Jurkat, Clone E6-1 (cell line): ENCODE measurements around the gene GINS3. TPM values are rescaled to one million over a fixed set of nuclear protein-coding genes. Genes with fewer than 3 reads are reported as not detected.
A peak's percentile ranks its signal among the peaks of the same experiment; 100 is the strongest.

Experiments used
- DNase-seq: peaks from one replicate; pipeline ENCODE4 v3.0.0-alpha.2; 2011; ENCODE audit warnings: low read depth, low spot score
- H3K4me3 ChIP-seq: 2 replicates; pipeline ENCODE4 v1.5.1; 2011; ENCODE audit warnings: mild to moderate bottlenecking, low read length, control low read depth, moderate library complexity
- polyA plus RNA-seq: library from polyadenylated mRNA; unstranded; fragments of >200 nt; gene quantifications from one replicate; pipeline ENCODE4 v1.2.1, GENCODE V29; 2012; ENCODE audit warnings: missing spikeins; ENCODE audit not compliant: insufficient read length, insufficient read depth

The GINS3 gene
- polyA plus RNA-seq = 28.2 TPM

GRCh38 chr16:58392215-58393137 is at the start of gene GINS3:
Gene GINS3 (plus strand): TSS chr16:58392471. CDS start chr16:58392602, 131 bp downstream.
- peak; percentile 95 for DNase-seq
- peak within 1 kb of the TSS; percentile 78 for H3K4me3 ChIP-seq

- no peak for DNase-seq
- no peak overlapping the region for H3K4me3 ChIP-seq
Measured at GRCh38 chr16:58343562-58343961, 48.7 kb upstream of the GINS3 start.

- H3K4me3 ChIP-seq = no peak overlapping the region
- DNase-seq = no peak
Measured at GRCh38 chr16:58345574-58346354, 46.5 kb upstream of the GINS3 start.

- no peak overlapping the region for H3K4me3 ChIP-seq
- no peak for DNase-seq
Measured at GRCh38 chr16:58346831-58347371, 45.4 kb upstream of the GINS3 start.

- no peak overlapping the region for H3K4me3 ChIP-seq
- DNase-seq = no peak
Measured at GRCh38 chr16:58348986-58349385, 43.3 kb upstream of the GINS3 start.

- no peak overlapping the region for H3K4me3 ChIP-seq
- DNase-seq = no peak
Measured at GRCh38 chr16:58352690-58353089, 39.6 kb upstream of the GINS3 start.

GRCh38 chr16:58360041-58360634 is 32.1 kb upstream of the GINS3 start:
- DNase-seq = no peak
- no peak overlapping the region for H3K4me3 ChIP-seq

GRCh38 chr16:58361726-58362125 is 30.5 kb upstream of the GINS3 start:
- DNase-seq = no peak
- no peak overlapping the region for H3K4me3 ChIP-seq

GRCh38 chr16:58363746-58364393 is 28.4 kb upstream of the GINS3 start:
- no peak for DNase-seq
- no peak overlapping the region for H3K4me3 ChIP-seq

GRCh38 chr16:58365623-58366022 is 26.6 kb upstream of the GINS3 start:
- H3K4me3 ChIP-seq = no peak overlapping the region
- no peak for DNase-seq

- DNase-seq = no peak
- no peak overlapping the region for H3K4me3 ChIP-seq
Measured at GRCh38 chr16:58366247-58367031, 25.8 kb upstream of the GINS3 start.

GRCh38 chr16:58367252-58367651 is 25.0 kb upstream of the GINS3 start:
- no peak overlapping the region for H3K4me3 ChIP-seq
- no peak for DNase-seq

- no peak overlapping the region for H3K4me3 ChIP-seq
- DNase-seq = no peak
Measured at GRCh38 chr16:58371841-58372240, 20.4 kb upstream of the GINS3 start.

GRCh38 chr16:58375386-58375785 is 16.9 kb upstream of the GINS3 start:
- no peak overlapping the region for H3K4me3 ChIP-seq
- DNase-seq = no peak

GRCh38 chr16:58377932-58378331 is 14.3 kb upstream of the GINS3 start:
- no peak for DNase-seq
- H3K4me3 ChIP-seq = no peak overlapping the region

- DNase-seq = no peak
- H3K4me3 ChIP-seq = no peak overlapping the region
Measured at GRCh38 chr16:58378401-58378800, 13.9 kb upstream of the GINS3 start.

- H3K4me3 ChIP-seq = no peak overlapping the region
- DNase-seq = no peak
Measured at GRCh38 chr16:58379736-58380135, 12.5 kb upstream of the GINS3 start.

GRCh38 chr16:58381661-58382060 is 10.6 kb upstream of the GINS3 start:
- H3K4me3 ChIP-seq = no peak overlapping the region
- no peak for DNase-seq
